WTC11 (cell line): ENCODE measurements around the gene AGAP1.

Experiments
- ATF1 ChIP-seq: sonication (generic); formaldehyde crosslinking; IDR thresholded peaks from 2 replicates; pipeline ENCODE4 v1.8.1; 2023; ENCODE audit warnings: mild to moderate bottlenecking, moderate library complexity, missing genetic modification reagents
- ATF3 ChIP-seq: sonication (generic); formaldehyde crosslinking; conservative IDR thresholded peaks from 2 replicates; pipeline ENCODE4 v1.8.1; 2022; ENCODE audit warnings: mild to moderate bottlenecking, missing genetic modification reagents
- CREB1 ChIP-seq: sonication (generic); formaldehyde crosslinking; IDR thresholded peaks from 2 replicates; pipeline ENCODE4 v1.8.0; 2023; ENCODE audit warnings: mild to moderate bottlenecking, missing genetic modification reagents
- CTCF ChIP-seq: fragments of 200-600 bp; IDR thresholded peaks from 2 replicates; pipeline ENCODE4 v1.8.0; 2022; ENCODE audit warnings: antibody characterized with exemption
- HMGA2 ChIP-seq: fragments of 250-450 bp; sonication (Bioruptor Pico); IDR thresholded peaks from 2 replicates; pipeline ENCODE4 v1.4.0; 2021; ENCODE audit warnings: mild to moderate bottlenecking, moderate library complexity
- KAT7 ChIP-seq: sonication (generic); formaldehyde crosslinking; IDR thresholded peaks from 2 replicates; pipeline ENCODE4 v1.8.1; 2023; ENCODE audit warnings: missing genetic modification reagents, mild to moderate bottlenecking, borderline replicate concordance
- ZNF281 ChIP-seq: sonication (generic); formaldehyde crosslinking; IDR thresholded peaks from 2 replicates; pipeline ENCODE4 v1.8.0; 2023; ENCODE audit warnings: mild to moderate bottlenecking, missing genetic modification reagents
- TF ChIP-seq, protein P1 (sequence below): fragments of 250-450 bp; sonication (Bioruptor Pico); IDR thresholded peaks from 2 replicates; pipeline ENCODE4 v2.1.2; 2022; ENCODE audit warnings: mild to moderate bottlenecking, moderate library complexity
- TF ChIP-seq, protein P2 (sequence below): sonication (generic); formaldehyde crosslinking; IDR thresholded peaks from 2 replicates; pipeline ENCODE4 v1.8.0; 2022; ENCODE audit warnings: mild to moderate bottlenecking, missing genetic modification reagents

DNA sequence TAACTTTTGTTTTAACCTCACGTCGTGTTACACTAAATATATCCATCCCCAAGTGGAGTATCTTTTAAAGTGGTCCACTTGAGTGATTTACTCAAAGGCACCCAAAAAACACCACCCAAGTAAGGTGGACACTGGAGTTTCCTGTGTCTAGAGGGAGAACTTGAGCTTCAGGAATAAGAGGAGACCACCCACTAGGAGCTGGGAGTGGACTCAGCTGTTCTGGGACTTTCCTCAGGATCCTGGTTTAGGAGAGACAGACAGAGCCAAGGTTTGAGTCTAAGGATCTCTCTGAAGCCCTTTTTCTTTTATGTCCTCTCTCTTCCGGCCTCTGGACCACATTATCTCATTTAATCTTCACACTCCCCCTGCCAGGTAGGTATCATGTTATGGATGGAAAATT lies 523.6 kb downstream of the AGAP1 start:
- TF ChIP-seq, protein P1, sequence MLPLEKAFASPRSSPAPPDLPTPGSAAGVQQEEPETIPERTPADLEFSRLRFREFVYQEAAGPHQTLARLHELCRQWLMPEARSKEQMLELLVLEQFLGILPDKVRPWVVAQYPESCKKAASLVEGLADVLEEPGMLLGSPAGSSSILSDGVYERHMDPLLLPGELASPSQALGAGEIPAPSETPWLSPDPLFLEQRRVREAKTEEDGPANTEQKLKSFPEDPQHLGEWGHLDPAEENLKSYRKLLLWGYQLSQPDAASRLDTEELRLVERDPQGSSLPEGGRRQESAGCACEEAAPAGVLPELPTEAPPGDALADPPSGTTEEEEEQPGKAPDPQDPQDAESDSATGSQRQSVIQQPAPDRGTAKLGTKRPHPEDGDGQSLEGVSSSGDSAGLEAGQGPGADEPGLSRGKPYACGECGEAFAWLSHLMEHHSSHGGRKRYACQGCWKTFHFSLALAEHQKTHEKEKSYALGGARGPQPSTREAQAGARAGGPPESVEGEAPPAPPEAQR (CRISPR knock-in tag), result no peak
- no peak for TF ChIP-seq CREB1 (CRISPR knock-in tag)
- TF ChIP-seq ZNF281, result no peak
- no peak for TF ChIP-seq ATF3 (CRISPR knock-in tag)
- TF ChIP-seq, protein P2, sequence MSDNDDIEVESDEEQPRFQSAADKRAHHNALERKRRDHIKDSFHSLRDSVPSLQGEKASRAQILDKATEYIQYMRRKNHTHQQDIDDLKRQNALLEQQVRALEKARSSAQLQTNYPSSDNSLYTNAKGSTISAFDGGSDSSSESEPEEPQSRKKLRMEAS (CRISPR knock-in tag), result no peak
- TF ChIP-seq ATF1 (CRISPR knock-in tag), result no peak
- no peak for TF ChIP-seq CTCF
- TF ChIP-seq KAT7, result no peak
- no peak for TF ChIP-seq HMGA2
